T-helper 17 cell (primary cell): Measurements from ENCODE around the gene CORIN. TPM values are rescaled to one million over a fixed set of nuclear protein-coding genes. Genes with fewer than 3 reads are reported as not detected.

Source experiments
- ATAC-seq: fragments of 150-1000 bp; cut with Tn5 transposase; 2 replicates; pipeline ENCODE4 v1.10.0; 2021; ENCODE audit warnings: mild to moderate bottlenecking, moderate library complexity
- DNase-seq, 3 donors: peaks; one replicate each; pipeline versions ENCODE4 v3.0.0 to v3.0.0-alpha.2; 2020 to 2021
- H3K9me3 ChIP-seq: one replicate; pipeline ENCODE4 v1.7.0; 2013; ENCODE audit warnings: low read length, mild to moderate bottlenecking; ENCODE audit not compliant: control insufficient read depth, poor library complexity, severe bottlenecking
- H3K27ac Mint-ChIP-seq: one replicate; pipeline ENCODE4 v1.8.0; 2022; ENCODE audit warnings: mild to moderate bottlenecking, moderate library complexity, mixed read lengths
- H3K27me3 Mint-ChIP-seq: one replicate; pipeline ENCODE4 v1.8.0; 2022; ENCODE audit warnings: mixed read lengths
- H3K36me3 Mint-ChIP-seq: one replicate; pipeline ENCODE4 v1.8.0; 2022; ENCODE audit warnings: low read depth, mixed read lengths
- H3K4me1 Mint-ChIP-seq: one replicate; pipeline ENCODE4 v1.8.0; 2022; ENCODE audit warnings: mild to moderate bottlenecking, mixed read lengths
- H3K4me3 Mint-ChIP-seq: one replicate; pipeline ENCODE4 v1.8.0; 2022; ENCODE audit warnings: mild to moderate bottlenecking, moderate library complexity, mixed read lengths
- total RNA-seq, 4 donors: library from RNA in 2 of 4; stranded (reverse) in 2 of 4; gene quantifications; one replicate each; pipeline ENCODE4 v1.2.3 and lab custom pipeline; 2022 to 2026

Gene CORIN
- total RNA-seq, 2 donors from 2014 or later = 0.07 to 0.26 TPM

GRCh38 chr4:47746122-47746521, 91.7 kb downstream of the CORIN start:
- no peak for ATAC-seq
- H3K36me3 Mint-ChIP-seq = no peaks in the 10 kb centered on the region
- peaks cover 6% of the 10 kb centered on the region for H3K4me1 Mint-ChIP-seq
- DNase-seq = no peak
- H3K9me3 ChIP-seq = no peaks in the 10 kb centered on the region
- H3K27ac Mint-ChIP-seq = no peak overlapping the region
- H3K4me3 Mint-ChIP-seq = no peak overlapping the region
- H3K27me3 Mint-ChIP-seq = peaks cover 21% of the 10 kb centered on the region

- H3K27ac Mint-ChIP-seq = no peak overlapping the region
- no peaks in the 10 kb centered on the region for H3K36me3 Mint-ChIP-seq
- ATAC-seq = no peak
- H3K4me3 Mint-ChIP-seq = no peak overlapping the region
- peaks cover 9% of the 10 kb centered on the region for H3K27me3 Mint-ChIP-seq
- no peaks in the 10 kb centered on the region for H3K9me3 ChIP-seq
- H3K4me1 Mint-ChIP-seq = peaks cover 6% of the 10 kb centered on the region
- no peak for DNase-seq
These were observed 93.0 kb downstream of the CORIN start for GRCh38 chr4:47744843-47745382.

- DNase-seq (no peak), ATAC-seq (no peak)
- Mint-ChIP-seq H3K27me3 (peaks cover 5% of the 10 kb centered on the region), H3K27ac (peak overlapping the region; percentile 63), H3K36me3 (no peaks in the 10 kb centered on the region), H3K4me1 (peaks cover 6% of the 10 kb centered on the region), H3K4me3 (peak overlapping the region; percentile 64)
- H3K9me3 ChIP-seq = no peaks in the 10 kb centered on the region
These were observed 93.6 kb downstream of the CORIN start for GRCh38 chr4:47744253-47744652.

- Mint-ChIP-seq H3K4me3 (no peak overlapping the region), H3K4me1 (peaks cover 6% of the 10 kb centered on the region), H3K36me3 (peaks cover 3% of the 10 kb centered on the region), H3K27ac (no peak overlapping the region), H3K27me3 (peaks cover 12% of the 10 kb centered on the region)
- no peak for DNase-seq
- ATAC-seq = no peak
- no peaks in the 10 kb centered on the region for H3K9me3 ChIP-seq
These were observed 96.7 kb downstream of the CORIN start for GRCh38 chr4:47741200-47741599.

- Mint-ChIP-seq H3K4me3 (no peak overlapping the region), H3K27me3 (peaks cover 23% of the 10 kb centered on the region), H3K36me3 (peaks cover 3% of the 10 kb centered on the region), H3K27ac (no peak overlapping the region), H3K4me1 (no peaks in the 10 kb centered on the region)
- no peaks in the 10 kb centered on the region for H3K9me3 ChIP-seq
- DNase-seq (no peak), ATAC-seq (no peak)
These were observed 100.5 kb downstream of the CORIN start for GRCh38 chr4:47737326-47737725.

GRCh38 chr4:47736555-47736954, 101.3 kb downstream of the CORIN start:
- ATAC-seq = no peak
- H3K9me3 ChIP-seq = no peaks in the 10 kb centered on the region
- Mint-ChIP-seq H3K4me3 (no peak overlapping the region), H3K4me1 (no peaks in the 10 kb centered on the region), H3K27me3 (peaks cover 26% of the 10 kb centered on the region), H3K27ac (no peak overlapping the region), H3K36me3 (peaks cover 3% of the 10 kb centered on the region)
- DNase-seq = no peak

GRCh38 chr4:47736146-47736545, 101.7 kb downstream of the CORIN start:
- no peaks in the 10 kb centered on the region for H3K4me1 Mint-ChIP-seq
- no peak overlapping the region for H3K27ac Mint-ChIP-seq
- peaks cover 29% of the 10 kb centered on the region for H3K27me3 Mint-ChIP-seq
- no peaks in the 10 kb centered on the region for H3K9me3 ChIP-seq
- ATAC-seq (no peak), DNase-seq (no peak)
- H3K36me3 Mint-ChIP-seq = peaks cover 3% of the 10 kb centered on the region
- no peak overlapping the region for H3K4me3 Mint-ChIP-seq

GRCh38 chr4:47733302-47734175, 104.3 kb downstream of the CORIN start:
- Mint-ChIP-seq H3K4me3 (no peak overlapping the region), H3K4me1 (no peaks in the 10 kb centered on the region), H3K27me3 (peaks cover 51% of the 10 kb centered on the region), H3K27ac (no peak overlapping the region), H3K36me3 (peaks cover 3% of the 10 kb centered on the region)
- no peaks in the 10 kb centered on the region for H3K9me3 ChIP-seq
- DNase-seq (no peak), ATAC-seq (no peak)

GRCh38 chr4:47731182-47731581, 106.7 kb downstream of the CORIN start:
- no peaks in the 10 kb centered on the region for H3K4me1 Mint-ChIP-seq

GRCh38 chr4:47729131-47729680, 108.7 kb downstream of the CORIN start:
- H3K27ac Mint-ChIP-seq = no peak overlapping the region
- DNase-seq = no peak
- H3K4me3 Mint-ChIP-seq = no peak overlapping the region
- H3K27me3 Mint-ChIP-seq = peaks cover 59% of the 10 kb centered on the region
- ATAC-seq = no peak
- H3K9me3 ChIP-seq = no peaks in the 10 kb centered on the region
- no peaks in the 10 kb centered on the region for H3K4me1 Mint-ChIP-seq
- H3K36me3 Mint-ChIP-seq = no peaks in the 10 kb centered on the region

More at GRCh38 chr4:47731182-47731581, 106.7 kb downstream of the CORIN start:
- no peak overlapping the region for H3K4me3 Mint-ChIP-seq
- H3K9me3 ChIP-seq = no peaks in the 10 kb centered on the region
- peaks cover 48% of the 10 kb centered on the region for H3K27me3 Mint-ChIP-seq
- no peak overlapping the region for H3K27ac Mint-ChIP-seq
- H3K36me3 Mint-ChIP-seq = no peaks in the 10 kb centered on the region
- ATAC-seq (no peak), DNase-seq (no peak)

GRCh38 chr4:47721892-47722575, 115.8 kb downstream of the CORIN start:
- no peaks in the 10 kb centered on the region for H3K4me1 Mint-ChIP-seq
- H3K9me3 ChIP-seq = no peaks in the 10 kb centered on the region
- ATAC-seq (no peak), DNase-seq (no peak)
- peaks cover 2% of the 10 kb centered on the region for H3K36me3 Mint-ChIP-seq
- H3K27ac Mint-ChIP-seq = no peak overlapping the region
- peaks cover 67% of the 10 kb centered on the region for H3K27me3 Mint-ChIP-seq
- no peak overlapping the region for H3K4me3 Mint-ChIP-seq

- no peak for DNase-seq
- H3K4me1 Mint-ChIP-seq = no peaks in the 10 kb centered on the region
- H3K4me3 Mint-ChIP-seq = no peak overlapping the region
- ATAC-seq = no peak
- no peak overlapping the region for H3K27ac Mint-ChIP-seq
- H3K27me3 Mint-ChIP-seq = peaks cover 67% of the 10 kb centered on the region
- H3K9me3 ChIP-seq = no peaks in the 10 kb centered on the region
- peaks cover 2% of the 10 kb centered on the region for H3K36me3 Mint-ChIP-seq
These were observed 116.4 kb downstream of the CORIN start for GRCh38 chr4:47721485-47721884.

GRCh38 chr4:47720787-47721186, 117.1 kb downstream of the CORIN start:
- no peak overlapping the region for H3K27ac Mint-ChIP-seq
- peaks cover 2% of the 10 kb centered on the region for H3K36me3 Mint-ChIP-seq
- peaks cover 61% of the 10 kb centered on the region for H3K27me3 Mint-ChIP-seq
- H3K4me1 Mint-ChIP-seq = no peaks in the 10 kb centered on the region
- ATAC-seq = no peak
- DNase-seq = no peak
- no peak overlapping the region for H3K4me3 Mint-ChIP-seq
- no peaks in the 10 kb centered on the region for H3K9me3 ChIP-seq
